GM10266 (cell line): ENCODE measurements around the gene HSD17B14.

Source experiments
- DNase-seq: peaks from one replicate; pipeline ENCODE4 v3.0.0; 2012; ENCODE audit errors: extremely low spot score
- TF ChIP-seq, protein P1 (sequence below): IDR thresholded peaks from 2 replicates; pipeline ENCODE4 v1.5.1; 2012; ENCODE audit warnings: mild to moderate bottlenecking, low read depth; ENCODE audit not compliant: control insufficient read depth, insufficient read depth; ENCODE audit errors: missing control alignments

Gene HSD17B14

DNA sequence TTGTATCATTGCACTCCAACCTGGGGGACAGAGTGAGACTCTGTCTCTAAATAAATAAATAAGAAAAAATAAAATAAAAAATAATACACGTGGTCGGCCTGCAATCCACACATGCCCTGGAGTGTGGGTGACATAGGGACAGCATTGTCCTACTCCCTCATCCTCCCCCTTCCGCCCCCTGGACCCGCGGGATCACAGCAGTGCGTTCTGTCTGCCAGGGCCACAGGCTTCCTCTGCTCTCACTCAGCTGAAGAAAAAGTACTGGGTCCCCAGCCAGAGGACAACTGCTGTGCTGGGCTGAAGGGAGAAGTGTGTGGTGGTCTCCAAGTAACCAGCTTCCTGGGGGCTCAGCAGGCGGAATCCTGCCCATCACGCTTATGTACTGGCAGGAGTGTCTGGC is 31.8 kb downstream of the HSD17B14 start:
- TF ChIP-seq, protein P1, sequence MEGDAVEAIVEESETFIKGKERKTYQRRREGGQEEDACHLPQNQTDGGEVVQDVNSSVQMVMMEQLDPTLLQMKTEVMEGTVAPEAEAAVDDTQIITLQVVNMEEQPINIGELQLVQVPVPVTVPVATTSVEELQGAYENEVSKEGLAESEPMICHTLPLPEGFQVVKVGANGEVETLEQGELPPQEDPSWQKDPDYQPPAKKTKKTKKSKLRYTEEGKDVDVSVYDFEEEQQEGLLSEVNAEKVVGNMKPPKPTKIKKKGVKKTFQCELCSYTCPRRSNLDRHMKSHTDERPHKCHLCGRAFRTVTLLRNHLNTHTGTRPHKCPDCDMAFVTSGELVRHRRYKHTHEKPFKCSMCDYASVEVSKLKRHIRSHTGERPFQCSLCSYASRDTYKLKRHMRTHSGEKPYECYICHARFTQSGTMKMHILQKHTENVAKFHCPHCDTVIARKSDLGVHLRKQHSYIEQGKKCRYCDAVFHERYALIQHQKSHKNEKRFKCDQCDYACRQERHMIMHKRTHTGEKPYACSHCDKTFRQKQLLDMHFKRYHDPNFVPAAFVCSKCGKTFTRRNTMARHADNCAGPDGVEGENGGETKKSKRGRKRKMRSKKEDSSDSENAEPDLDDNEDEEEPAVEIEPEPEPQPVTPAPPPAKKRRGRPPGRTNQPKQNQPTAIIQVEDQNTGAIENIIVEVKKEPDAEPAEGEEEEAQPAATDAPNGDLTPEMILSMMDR: no peak
- no peak for DNase-seq

DNA sequence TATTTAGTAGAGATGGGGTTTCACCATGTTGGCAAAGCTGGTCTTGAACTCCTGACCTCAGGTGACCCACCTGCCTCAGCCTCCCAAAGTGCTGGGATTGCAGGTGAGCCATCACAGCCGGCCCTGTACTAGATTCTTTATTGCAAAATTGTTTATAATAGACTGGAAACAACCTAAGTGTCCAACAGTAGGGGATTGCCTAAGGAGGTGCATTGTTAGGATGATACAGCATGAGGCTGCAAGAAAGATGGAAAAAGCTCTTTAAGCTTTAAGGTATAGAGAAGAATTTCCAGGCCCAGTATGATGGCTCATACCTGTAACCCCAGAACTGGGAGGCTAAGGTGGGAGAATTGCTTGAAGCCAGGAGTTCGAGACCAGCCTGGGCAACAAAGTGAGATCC is 33.7 kb downstream of the HSD17B14 start:
- no peak for DNase-seq
- TF ChIP-seq, protein P1: no peak

DNA sequence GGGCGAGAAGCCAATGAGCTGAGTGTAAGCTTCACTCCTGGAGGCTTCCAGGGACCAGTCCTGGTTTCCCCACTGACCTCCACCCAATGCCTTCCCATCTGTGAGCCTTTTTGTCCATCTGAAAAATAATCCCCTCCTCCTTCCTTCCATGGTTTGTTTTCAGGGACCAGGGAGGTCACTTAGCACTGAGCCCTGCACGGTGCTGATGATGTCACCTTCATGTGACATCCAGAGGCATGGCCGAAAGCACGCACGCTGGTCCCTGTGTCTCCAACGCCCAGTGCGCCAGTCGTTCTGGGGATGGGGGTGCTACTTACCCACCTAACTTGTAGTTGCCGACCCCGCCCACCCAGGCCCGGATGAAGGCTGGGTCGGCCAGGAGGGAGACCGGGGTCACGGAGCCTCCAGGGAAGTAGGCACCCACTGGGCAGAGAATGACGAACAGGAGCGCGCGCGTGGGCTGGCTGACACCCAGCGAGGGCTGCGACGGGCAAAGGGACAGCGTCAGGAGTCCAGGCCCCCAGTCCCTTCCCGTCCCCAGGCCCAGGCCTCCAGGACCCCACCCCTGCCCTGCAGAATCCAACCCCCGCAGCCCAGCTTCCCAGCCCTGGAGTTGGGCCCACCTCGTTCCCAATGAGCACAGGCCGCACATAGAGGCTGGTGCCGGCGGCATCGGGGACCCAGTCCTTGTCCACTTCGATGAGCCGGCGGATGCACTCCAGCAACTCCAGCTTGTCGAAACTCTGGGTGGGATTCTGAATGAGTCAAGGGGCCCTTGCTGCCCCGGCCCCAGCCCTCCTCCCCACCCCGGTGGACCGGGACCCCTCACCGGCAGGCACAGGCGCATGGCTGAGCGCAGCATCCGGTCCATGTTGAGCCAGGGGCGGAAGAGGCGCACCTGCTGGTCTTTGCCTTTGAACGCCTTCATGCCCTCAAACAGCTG is 36.7 kb downstream of the HSD17B14 start:
- TF ChIP-seq, protein P1: no peak
- DNase-seq: no peak

DNA sequence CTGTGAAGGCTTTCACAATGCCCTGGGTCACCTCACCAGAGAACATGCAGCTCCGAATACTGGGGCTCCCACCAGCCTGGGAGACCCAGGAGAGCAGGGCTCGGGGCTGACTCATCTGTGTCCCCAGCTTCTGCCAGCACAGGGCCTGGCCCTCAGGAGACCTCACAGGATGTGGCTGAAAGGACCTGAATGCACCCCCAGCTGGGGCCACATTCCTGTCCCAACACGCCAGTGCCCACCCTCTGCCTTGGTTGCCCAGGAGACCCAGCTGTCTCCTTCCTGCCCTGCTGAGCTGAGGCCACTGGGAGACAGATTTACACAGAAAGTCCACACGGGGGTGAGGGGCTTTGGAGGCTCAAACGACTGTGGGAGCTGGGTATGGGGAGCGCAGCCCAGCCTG is 37.4 kb downstream of the HSD17B14 start:
- DNase-seq: no peak
- TF ChIP-seq, protein P1: no peak

DNA sequence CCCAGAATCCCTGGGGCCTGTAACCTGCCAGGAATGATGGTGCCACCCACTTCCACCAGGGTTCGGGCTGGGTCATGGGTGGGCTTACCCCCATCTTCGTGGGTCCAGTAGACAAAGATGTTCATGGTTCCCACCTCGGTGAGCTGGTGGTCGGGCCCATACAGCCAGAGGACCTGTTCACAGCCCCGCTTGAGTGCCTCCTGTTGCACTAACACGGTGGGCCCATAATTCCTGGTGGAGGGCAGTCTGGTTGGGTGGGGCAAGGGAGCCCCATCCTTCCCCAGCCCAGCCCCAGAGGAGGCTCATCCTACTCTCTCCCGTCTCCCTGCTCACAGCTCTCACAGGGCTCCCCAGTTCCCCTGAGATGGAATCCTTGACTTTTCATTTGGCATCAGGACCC is 39.2 kb downstream of the HSD17B14 start:
- TF ChIP-seq, protein P1: no peak
- no peak for DNase-seq

DNA sequence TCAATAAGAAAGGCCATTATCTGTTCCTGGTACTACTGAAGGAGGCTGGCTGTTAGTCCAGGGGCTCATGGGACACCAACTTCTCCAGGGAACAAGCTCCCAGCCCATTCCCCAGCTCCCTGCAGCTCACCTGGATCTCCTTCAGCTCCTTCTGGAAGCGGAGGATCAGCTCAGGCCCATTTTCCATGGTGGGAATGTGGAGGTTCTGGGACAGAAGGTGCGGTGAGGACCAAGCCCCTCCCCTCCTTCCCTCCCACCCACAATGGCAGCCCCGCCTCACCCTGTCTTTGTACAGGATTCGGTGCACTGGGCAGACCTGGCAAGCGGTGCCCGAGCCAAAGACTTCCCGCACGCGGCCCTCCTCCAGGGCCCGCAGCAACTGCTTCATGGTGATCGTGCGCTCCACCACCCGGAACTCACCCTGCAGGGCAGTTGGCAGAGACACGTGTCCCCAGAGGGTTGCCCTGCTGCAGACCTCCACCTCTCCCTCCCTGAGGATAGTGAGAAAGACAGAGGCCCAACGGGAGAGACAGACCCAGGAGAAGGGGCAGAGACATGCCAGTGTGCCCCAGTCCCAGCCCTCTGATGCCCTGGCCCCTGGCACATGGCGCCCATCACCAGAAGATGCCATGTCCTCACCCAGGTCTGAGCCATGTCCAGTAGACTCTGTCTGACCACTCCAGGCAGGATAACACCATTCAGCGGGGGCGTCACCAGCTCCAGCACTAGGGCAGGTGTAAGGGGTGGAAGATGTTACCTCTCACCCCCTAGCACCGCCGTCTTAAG is 39.8 kb downstream of the HSD17B14 start:
- DNase-seq: no peak
- TF ChIP-seq, protein P1: no peak
